ENCODE measurements around the gene C16orf95. TPM values are rescaled to one million over a fixed set of nuclear protein-coding genes. Genes with fewer than 3 reads are reported as not detected.

Gene C16orf95
- polyA plus RNA-seq, 2 of the 4 experiments (the other 2 are of a cell fraction) = 3.5 to 6.3 TPM

- H3K9me3 ChIP-seq = no peaks in the 10 kb centered on the region
- WGBS (ENCODE audit: missing lambda C conversion rate) = 71% methylated on average over 4 of the region's 4 CpGs
These were observed 49.1 kb upstream of the C16orf95 start for GRCh38 chr16:87366288-87366687.

GRCh38 chr16:87365021-87365713 is 48.0 kb upstream of the C16orf95 start:
- WGBS (ENCODE audit: missing lambda C conversion rate) = 84% methylated on average over 13 of the region's 13 CpGs
- CTCF ChIA-PET = interaction anchor here (0.6 to 1.1 kb wide), 2 partner anchors 9 to 271 kb away, joined by 3 to 6 read pairs; no protein-coding TSS in a partner anchor

More at GRCh38 chr16:87366288-87366687, 49.1 kb upstream of the C16orf95 start:
- POLR2A ChIA-PET = no interaction called here
- Histone ChIP-seq H3K4me3 (no peak overlapping the region), H3K4me1 (no peaks in the 10 kb centered on the region), H3K27ac (no peak overlapping the region), H3K4me2 (no peak overlapping the region)
- CTCF ChIA-PET = no interaction called here
- no peak for DNase-seq (ENCODE audit: low read depth in 1 of 2, low spot score in 1 of 2)
- ATAC-seq = no peak
- FAIRE-seq = no peak
- TF ChIP-seq JUNB (IDR thresholded peaks at IDR 0.05) (no peak), GATA3 (IDR thresholded peaks at IDR 0.05; ENCODE audit: borderline replicate concordance) (no peak), PHF8 (IDR thresholded peaks at IDR 0.05; ENCODE audit: borderline replicate concordance, low read depth) (no peak), MAFK (IDR thresholded peaks at IDR 0.05; ENCODE audit: partially characterized antibody) (no peak), EHF (CRISPR knock-in tag; IDR thresholded peaks at IDR 0.05) (no peak), ELK1 (IDR thresholded peaks at IDR 0.05; ENCODE audit: low read depth, low read length) (no peak), E2F6 (IDR thresholded peaks at IDR 0.05; ENCODE audit: borderline replicate concordance, low read depth) (no peak), NFE2L2 (conservative IDR thresholded peaks at IDR 0.05; ENCODE audit: low read length) (no peak), HES2 (IDR thresholded peaks at IDR 0.05) (no peak)

More at GRCh38 chr16:87365021-87365713, 48.0 kb upstream of the C16orf95 start:
- no peak for FAIRE-seq
- Histone ChIP-seq H3K4me3 (no peak overlapping the region), H3K4me2 (no peak overlapping the region), H3K4me1 (no peaks in the 10 kb centered on the region), H3K9me3 (no peaks in the 10 kb centered on the region), H3K27ac (no peak overlapping the region)
- no peak for ATAC-seq
- POLR2A ChIA-PET = no interaction called here
- TF ChIP-seq BCL3 (IDR thresholded peaks at IDR 0.05) (no peak), NFE2L2 (conservative IDR thresholded peaks at IDR 0.05; ENCODE audit: low read length) (no peak), HOXA7 (CRISPR knock-in tag; IDR thresholded peaks at IDR 0.05) (no peak), CTCF (IDR thresholded peaks at IDR 0.05) (no peak), FOXS1 (CRISPR knock-in tag; IDR thresholded peaks at IDR 0.05) (no peak), RFX5 (IDR thresholded peaks at IDR 0.05) (no peak), KDM1A (IDR thresholded peaks at IDR 0.05; ENCODE audit: low read depth) (no peak), NR3C1 (IDR thresholded peaks at IDR 0.05) (no peak), GATA3 (IDR thresholded peaks at IDR 0.05; ENCODE audit: borderline replicate concordance) (no peak), BHLHE40 (IDR thresholded peaks at IDR 0.05; ENCODE audit: low read depth, low read length) (no peak), ZFP36 (IDR thresholded peaks at IDR 0.05; ENCODE audit: borderline replicate concordance, partially characterized antibody) (no peak)
- no peak for DNase-seq (ENCODE audit: low read depth in 1 of 2, low spot score in 1 of 2)

All from A549 (cell line).